Uterus (tissue), 4 donors: Measurements from ENCODE around the gene TSPYL2. TPM values are rescaled to one million over a fixed set of nuclear protein-coding genes. Genes with fewer than 3 reads are reported as not detected.
A peak's percentile ranks its signal among the peaks of the same experiment; 100 is the strongest.

Source experiments
- DNase-seq, 2 donors: peaks; one replicate each; pipeline ENCODE4 v3.0.0-alpha.2; 2019 to 2020
- H3K27ac ChIP-seq, 2 donors: fragments of 200-600 bp; sonication (generic); 1 replicate in 1 of 2; 2 replicates in 1 of 2; pipeline ENCODE4 v1.5.1; 2016 to 2018
- H3K27me3 ChIP-seq, 2 donors: fragments of 200-600 bp; sonication (generic); one replicate each; pipeline ENCODE4 v1.5.1; 2018 to 2019; ENCODE audit warnings: control low read depth in 1 of 2
- H3K36me3 ChIP-seq, 2 donors: fragments of 200-600 bp; sonication (generic); one replicate each; pipeline ENCODE4 v1.5.1; 2019; ENCODE audit warnings: control low read depth in 1 of 2
- H3K4me1 ChIP-seq, 2 donors: fragments of 200-600 bp; sonication (generic); one replicate each; pipeline ENCODE4 v1.5.1; 2018 to 2019; ENCODE audit warnings: control low read depth in 1 of 2
- H3K4me3 ChIP-seq, 2 donors: fragments of 200-600 bp; sonication (generic); 1 replicate in 1 of 2; 2 replicates in 1 of 2; pipeline ENCODE4 v1.5.1; 2018 to 2019; ENCODE audit warnings: mild to moderate bottlenecking in 1 of 2
- H3K9me3 ChIP-seq, 2 donors: fragments of 200-600 bp; sonication (generic); one replicate each; pipeline ENCODE4 v1.5.1; 2019; ENCODE audit warnings: control low read depth in 1 of 2
- CTCF ChIP-seq, 4 experiments: fragments of 200-600 bp in 2 of 4; fragments of 450-650 bp in 2 of 4; sonication (generic) in 2 of 4; IDR thresholded peaks; one replicate each; pipeline ENCODE4 v1.5.1; 2016 to 2019; ENCODE audit warnings: antibody characterized with exemption in 4 of 4, mild to moderate bottlenecking in 2 of 4, moderate library complexity in 1 of 4
- POLR2A ChIP-seq, 2 donors: fragments of 450-650 bp; IDR thresholded peaks; one replicate each; pipeline ENCODE4 v1.6.1; 2016; ENCODE audit warnings: antibody characterized with exemption in 2 of 2, mild to moderate bottlenecking in 1 of 2, moderate library complexity in 1 of 2
- intact Hi-C: fragments of 100-400 bp; cut with DNase I; formaldehyde crosslinking; loops from one replicate; pipeline ENCODE4 v1.15.1; 2023; ENCODE audit warnings: low total_unique reads
- total RNA-seq, 4 donors: library from RNA; depleted of rRNA in 3 of 4; stranded (reverse); fragments of >200 nt in 3 of 4; gene quantifications; one replicate each; pipeline versions ENCODE4 v1.1.0 to v1.2.4, GENCODE V29; 2014 to 2023
- donor health status: DM: yes; HTN: yes; CAD: no.

The TSPYL2 gene
- total RNA-seq, 4 donors from 2014 or later: 19.5 to 152 (median 30.7) TPM

GRCh38 chrX:53065104-53065503 lies 17.1 kb upstream of the TSPYL2 start:
- Histone ChIP-seq H3K9me3 (no peaks in the 10 kb centered on the region), H3K27ac (no peak overlapping the region), H3K27me3 (no peaks in the 10 kb centered on the region), H3K4me3 (no peak overlapping the region), H3K4me1 (no peaks in the 10 kb centered on the region), H3K36me3 (no peaks in the 10 kb centered on the region)
- TF ChIP-seq POLR2A (IDR thresholded peaks at IDR 0.05) (no peak), CTCF (IDR thresholded peaks at IDR 0.05) (no peak)
- no peak for DNase-seq
- intact Hi-C loops: no loop called here

- Histone ChIP-seq H3K27ac (peak overlapping the region in 1 of 2 donors; percentile 78), H3K4me3 (no peak overlapping the region)
Measured at GRCh38 chrX:53071064-53071463, 11.1 kb upstream of the TSPYL2 start.

GRCh38 chrX:53071604-53072417 lies 10.4 kb upstream of the TSPYL2 start:
- H3K4me3 ChIP-seq: peak overlapping the region; percentile 31 to 39

More at GRCh38 chrX:53071064-53071463, 11.1 kb upstream of the TSPYL2 start:
- intact Hi-C loops: no loop called here
- no peaks in the 10 kb centered on the region for H3K36me3 ChIP-seq
- H3K27me3 ChIP-seq: no peaks in the 10 kb centered on the region
- H3K4me1 ChIP-seq: no peaks in the 10 kb centered on the region
- no peaks in the 10 kb centered on the region for H3K9me3 ChIP-seq
- no peak for TF ChIP-seq CTCF (IDR thresholded peaks at IDR 0.05)
- no peak for TF ChIP-seq POLR2A (IDR thresholded peaks at IDR 0.05)
- DNase-seq: no peak

GRCh38 chrX:53072418-53073114 lies 9.6 kb upstream of the TSPYL2 start:
- intact Hi-C loops: no loop called here
- Histone ChIP-seq H3K9me3 (no peaks in the 10 kb centered on the region), H3K27ac (peak overlapping the region; percentile 78 to 81), H3K4me1 (no peaks in the 10 kb centered on the region), H3K36me3 (no peaks in the 10 kb centered on the region), H3K4me3 (peak overlapping the region in 1 of 2 donors; percentile 39), H3K27me3 (no peaks in the 10 kb centered on the region)
- DNase-seq: no peak
- TF ChIP-seq POLR2A (IDR thresholded peaks at IDR 0.05) (no peak), CTCF (IDR thresholded peaks at IDR 0.05) (no peak)

More at GRCh38 chrX:53071604-53072417, 10.4 kb upstream of the TSPYL2 start:
- peak; percentile 68 to 85 for DNase-seq
- intact Hi-C loops: no loop called here
- H3K27me3 ChIP-seq: no peaks in the 10 kb centered on the region
- TF ChIP-seq CTCF (IDR thresholded peaks at IDR 0.05): peak; percentile 63 to 75 (median 70)
- peak; percentile 24 to 53 for TF ChIP-seq POLR2A (IDR thresholded peaks at IDR 0.05)
- no peaks in the 10 kb centered on the region for H3K9me3 ChIP-seq
- H3K36me3 ChIP-seq: no peaks in the 10 kb centered on the region
- peak overlapping the region; percentile 78 to 81 for H3K27ac ChIP-seq
- H3K4me1 ChIP-seq: no peaks in the 10 kb centered on the region

GRCh38 chrX:53073115-53073586 lies 9.0 kb upstream of the TSPYL2 start:
- no peaks in the 10 kb centered on the region for H3K4me1 ChIP-seq
- H3K27me3 ChIP-seq: no peaks in the 10 kb centered on the region
- peak overlapping the region; percentile 78 to 81 for H3K27ac ChIP-seq
- H3K9me3 ChIP-seq: no peaks in the 10 kb centered on the region
- intact Hi-C loops: no loop called here
- TF ChIP-seq POLR2A (IDR thresholded peaks at IDR 0.05) (no peak), CTCF (IDR thresholded peaks at IDR 0.05) (no peak)
- no peak overlapping the region for H3K4me3 ChIP-seq
- H3K36me3 ChIP-seq: no peaks in the 10 kb centered on the region
- no peak for DNase-seq
